Upper lobe of left lung (tissue), 6 donors: ENCODE measurements around the gene MYBPHL. TPM values are rescaled to one million over a fixed set of nuclear protein-coding genes. Genes with fewer than 3 reads are reported as not detected.
"Not testable (repeated sequence)": the region's sequence is repeated elsewhere in the genome, so short reads cannot be mapped to it uniquely, and the experiment has no call there.

Experiments used
- ATAC-seq, 2 donors: fragments of 200-7000 bp; cut with Tn5 transposase; one replicate each; pipeline ENCODE4 v1.9.1; 2022; ENCODE audit warnings: mild to moderate bottlenecking in 2 of 2, moderate library complexity in 2 of 2; ENCODE audit not compliant: low FRiP score in 2 of 2
- DNase-seq, 2 donors: peaks; one replicate each; pipeline ENCODE4 v3.0.0-alpha.2; 2019 to 2020
- H3K27ac ChIP-seq, 4 donors: fragments of 200-600 bp; sonication (generic); one replicate each; pipeline ENCODE4 v1.5.1; 2016 to 2019
- H3K27me3 ChIP-seq, 4 donors: fragments of 200-600 bp; sonication (generic); one replicate each; pipeline ENCODE4 v1.5.1; 2017 to 2019
- H3K36me3 ChIP-seq, 4 donors: fragments of 200-600 bp; sonication (generic); one replicate each; pipeline ENCODE4 v1.5.1; 2016 to 2019
- H3K4me1 ChIP-seq, 4 donors: fragments of 200-600 bp; sonication (generic); one replicate each; pipeline ENCODE4 v1.5.1; 2018 to 2019
- H3K4me3 ChIP-seq, 4 donors: fragments of 200-600 bp; sonication (generic); one replicate each; pipeline ENCODE4 v1.5.1; 2017 to 2019; ENCODE audit warnings: mild to moderate bottlenecking in 2 of 4, moderate library complexity in 1 of 4
- H3K9me3 ChIP-seq, 4 donors: fragments of 200-600 bp; sonication (generic); one replicate each; pipeline ENCODE4 v1.5.1; 2018 to 2019
- CTCF ChIP-seq, 6 experiments: fragments of 450-650 bp in 4 of 6; fragments of 200-600 bp in 2 of 6; sonication (generic) in 2 of 6; IDR thresholded peaks; one replicate each; pipeline ENCODE4 v1.5.1; 2016 to 2019; ENCODE audit warnings: antibody characterized with exemption in 6 of 6
- EP300 ChIP-seq, 4 donors: sonication (generic); formaldehyde crosslinking; IDR thresholded peaks; one replicate each; pipeline ENCODE4 v1.5.1; 2017; ENCODE audit warnings: antibody characterized with exemption in 4 of 4, control low read depth in 2 of 4
- POLR2A ChIP-seq, 4 donors: fragments of 450-650 bp; IDR thresholded peaks; one replicate each; pipeline ENCODE4 v1.5.1; 2016 to 2017; ENCODE audit warnings: antibody characterized with exemption in 4 of 4, mild to moderate bottlenecking in 2 of 4
- POLR2AphosphoS5 ChIP-seq, 2 donors: sonication (generic); formaldehyde crosslinking; IDR thresholded peaks; one replicate each; pipeline ENCODE4 v1.5.1; 2017; ENCODE audit warnings: antibody characterized with exemption in 2 of 2
- WGBS, 2 donors: methylation state at CpG; one replicate each; pipeline ENCODE4 v1.1.5; 2017 to 2018; 5-methylcytosine and 5-hydroxymethylcytosine counted together
- total RNA-seq, 6 donors: library from RNA; depleted of rRNA in 4 of 6; stranded (reverse); fragments of >200 nt in 4 of 6; gene quantifications; one replicate each; pipeline versions ENCODE4 v1.1.0 to v1.2.1, GENCODE V29; 2016 to 2021
- donor health status: DM: no; HTN: no; CAD: no; lungs with moderate emphysema.
- donor health status: DM: no; HTN: yes; CAD: no; lungs with severe emphysema.

Gene MYBPHL
- total RNA-seq, 6 donors from 2014 or later, result 1.8 to 8.6 (median 3.1) TPM; not detected in 1

GRCh38 chr1:109290137-109290536 lies 16.7 kb downstream of the MYBPHL start:
- no peak overlapping the region for H3K27ac ChIP-seq
- H3K4me3 ChIP-seq, result no peak overlapping the region
- TF ChIP-seq CTCF (IDR thresholded peaks at IDR 0.05) (no peak), POLR2A (IDR thresholded peaks at IDR 0.05) (no peak), POLR2AphosphoS5 (IDR thresholded peaks at IDR 0.05) (no peak), EP300 (IDR thresholded peaks at IDR 0.05) (no peak)
- H3K27me3 ChIP-seq, result no peaks in the 10 kb centered on the region
- H3K9me3 ChIP-seq, result no peaks in the 10 kb centered on the region
- WGBS, 2 donors, result 86 to 97% methylated on average over 1 of the region's 1 CpG
- peaks cover 0 to 10% (median 4%) of the 10 kb centered on the region in 4 donors for H3K4me1 ChIP-seq
- DNase-seq (no peak), ATAC-seq (no peak)
- no peaks in the 10 kb centered on the region for H3K36me3 ChIP-seq

- 83 to 88% methylated on average over 5 of the region's 5 CpGs for WGBS, 2 donors
- H3K4me1 ChIP-seq, result peaks cover 12 to 26% (median 20%) of the 10 kb centered on the region in 4 donors
- H3K9me3 ChIP-seq, H3K4me3 ChIP-seq, H3K27ac ChIP-seq, DNase-seq, ATAC-seq, H3K36me3 ChIP-seq, H3K27me3 ChIP-seq: not testable (repeated sequence)
Observed at GRCh38 chr1:109286762-109287161, 20.0 kb downstream of the MYBPHL start.

- H3K4me1 ChIP-seq, result peaks cover 13 to 22% (median 19%) of the 10 kb centered on the region in 4 donors
- peak overlapping the region; percentile 42 to 73 (median 64) for H3K4me3 ChIP-seq
- no peaks in the 10 kb centered on the region for H3K27me3 ChIP-seq
- peak overlapping the region; percentile 81 to 93 (median 92) for H3K27ac ChIP-seq
- ATAC-seq, result peak in 1 of 2 donors; percentile 13
- H3K36me3 ChIP-seq, result peaks cover 0 to 10% (median 0%) of the 10 kb centered on the region in 4 donors
- DNase-seq, result no peak
- TF ChIP-seq CTCF (IDR thresholded peaks at IDR 0.05) (no peak), EP300 (IDR thresholded peaks at IDR 0.05) (no peak), POLR2A (IDR thresholded peaks at IDR 0.05) (no peak), POLR2AphosphoS5 (IDR thresholded peaks at IDR 0.05) (no peak)
- H3K9me3 ChIP-seq, result no peaks in the 10 kb centered on the region
- WGBS, 2 donors, result 51% methylated on average over 17 of the region's 17 CpGs
Observed at GRCh38 chr1:109283748-109284600, 22.8 kb downstream of the MYBPHL start.

GRCh38 chr1:109282952-109283747 lies 23.7 kb downstream of the MYBPHL start, which contains the start of gene PSRC1:
Gene PSRC1 (minus strand): TSS chr1:109283145.
- ATAC-seq (peak; percentile 99), DNase-seq (peak; percentile 95 to 98)
- H3K4me1 ChIP-seq, result peaks cover 13 to 22% (median 19%) of the 10 kb centered on the region in 4 donors
- H3K9me3 ChIP-seq, result no peaks in the 10 kb centered on the region
- H3K27me3 ChIP-seq, result no peaks in the 10 kb centered on the region
- peak in 1 of 4 donors; percentile 13 for TF ChIP-seq EP300 (IDR thresholded peaks at IDR 0.05)
- peak in 3 of 4 donors; percentile 40 to 85 (median 84) for TF ChIP-seq POLR2A (IDR thresholded peaks at IDR 0.05)
- peak; percentile 31 to 90 (median 72) for TF ChIP-seq CTCF (IDR thresholded peaks at IDR 0.05)
- peak; percentile 86 to 88 for TF ChIP-seq POLR2AphosphoS5 (IDR thresholded peaks at IDR 0.05)
- peak within 1 kb of the TSS; percentile 81 to 93 (median 92) for H3K27ac ChIP-seq
- WGBS, 2 donors, result 1 to 3% methylated on average over 22 to 49 of the region's 56 CpGs
- peaks cover 0 to 10% (median 0%) of the 10 kb centered on the region in 4 donors for H3K36me3 ChIP-seq
- H3K4me3 ChIP-seq, result peak within 1 kb of the TSS; percentile 42 to 73 (median 64)

- peaks cover 0 to 10% (median 0%) of the 10 kb centered on the region in 4 donors for H3K36me3 ChIP-seq
- peak overlapping the region; percentile 42 to 73 (median 64) for H3K4me3 ChIP-seq
- WGBS, 2 donors, result 10 to 34% methylated on average over 5 to 10 of the region's 10 CpGs
- peaks cover 15 to 24% (median 22%) of the 10 kb centered on the region in 4 donors for H3K4me1 ChIP-seq
- H3K27ac ChIP-seq, result peak overlapping the region; percentile 81 to 93 (median 92)
- DNase-seq (no peak), ATAC-seq (peak in 1 of 2 donors; percentile 25)
- TF ChIP-seq POLR2AphosphoS5 (IDR thresholded peaks at IDR 0.05) (no peak), CTCF (IDR thresholded peaks at IDR 0.05) (no peak), POLR2A (IDR thresholded peaks at IDR 0.05) (no peak), EP300 (IDR thresholded peaks at IDR 0.05) (no peak)
- H3K27me3 ChIP-seq, result no peaks in the 10 kb centered on the region
- H3K9me3 ChIP-seq, result no peaks in the 10 kb centered on the region
Observed at GRCh38 chr1:109282497-109282951, 24.3 kb downstream of the MYBPHL start.
